Body of pancreas (tissue), 4 donors: ENCODE measurements around the gene CFAP52.

Experiments used
- CTCF ChIP-seq, 7 experiments: fragments of 450-650 bp in 4 of 7; fragments of 200-600 bp in 3 of 7; sonication (generic) in 3 of 7; IDR thresholded peaks; one replicate each; pipeline ENCODE4 v1.5.1; 2016 to 2019; ENCODE audit warnings: antibody characterized with exemption in 7 of 7
- POLR2A ChIP-seq, 3 donors: fragments of 450-650 bp; IDR thresholded peaks; one replicate each; pipeline ENCODE4 v1.6.1; 2016; ENCODE audit warnings: antibody characterized with exemption in 3 of 3, mild to moderate bottlenecking in 2 of 3

DNA sequence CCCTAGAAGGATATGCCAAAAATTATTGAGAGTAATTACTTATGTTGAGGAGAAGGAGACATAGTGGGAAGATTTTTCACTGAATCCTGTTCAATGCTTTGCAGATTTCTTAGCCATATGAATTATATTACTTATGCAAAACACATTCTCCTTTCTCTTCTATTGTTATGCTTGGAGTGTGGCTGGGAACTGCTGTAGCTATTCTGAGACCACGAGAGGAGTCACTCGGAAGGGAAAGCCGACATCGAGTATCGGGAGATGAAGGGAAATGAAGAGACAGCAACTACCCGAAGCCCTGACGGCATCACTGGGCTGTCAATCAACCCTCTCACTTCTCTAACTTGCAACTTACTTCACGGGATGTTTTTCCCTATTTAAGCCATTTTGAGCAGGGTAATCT is 40.4 kb upstream of the CFAP52 start:
- TF ChIP-seq POLR2A (IDR thresholded peaks at IDR 0.05) (no peak), CTCF (IDR thresholded peaks at IDR 0.05) (no peak)
